ENCODE data around the gene HJV.

Gene HJV

GRCh38 chr1:146010126-146010738 is 11.3 kb downstream of the HJV start:
- Histone ChIP-seq H3K27me3 (peaks cover 7% of the 10 kb centered on the region; the same call in 1 of the 2 replicates), H3K4me1 (peaks cover 4% of the 10 kb centered on the region), H3K36me3 (no peaks in the 10 kb centered on the region), H3K4me3 (ENCODE audit: low read depth, low read length) (no peak overlapping the region), H3K9me3 (no peaks in the 10 kb centered on the region)
- TF ChIP-seq CTCF (IDR thresholded peaks at IDR 0.05; ENCODE audit: low read depth, low read length), result no peak
- no peak for DNase-seq

GRCh38 chr1:146007489-146008133 is 13.9 kb downstream of the HJV start:
- DNase-seq, result no peak
- no peak for TF ChIP-seq CTCF (IDR thresholded peaks at IDR 0.05; ENCODE audit: low read depth, low read length)
- Histone ChIP-seq H3K36me3 (no peaks in the 10 kb centered on the region), H3K4me3 (ENCODE audit: low read depth, low read length) (no peak overlapping the region), H3K27me3 (no peaks in the 10 kb centered on the region), H3K9me3 (no peaks in the 10 kb centered on the region), H3K4me1 (peaks cover 4% of the 10 kb centered on the region)

DNA sequence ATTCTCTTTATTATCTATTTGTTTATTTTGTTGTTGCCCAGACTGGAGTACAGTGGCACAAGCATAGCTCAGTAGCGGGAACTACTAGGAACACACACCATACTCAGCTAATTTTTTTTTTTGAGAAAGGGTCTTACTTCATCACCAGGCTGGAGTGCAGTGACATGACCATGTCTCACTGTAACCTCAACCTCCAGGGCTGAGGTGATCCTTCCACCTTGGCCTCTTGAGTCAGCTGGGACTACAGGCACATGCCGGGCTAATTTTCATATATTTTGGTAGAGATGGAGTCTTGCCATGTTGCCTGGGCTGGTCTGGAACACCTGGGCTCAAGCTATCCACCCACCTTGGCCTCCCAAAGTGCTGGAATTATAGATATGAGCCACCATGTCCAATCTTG is 19.8 kb downstream of the HJV start:
- TF ChIP-seq CTCF (IDR thresholded peaks at IDR 0.05; ENCODE audit: low read depth, low read length), result no peak
- Histone ChIP-seq H3K9me3 (no peaks in the 10 kb centered on the region), H3K4me3 (ENCODE audit: low read depth, low read length) (no peak overlapping the region), H3K4me1 (peaks cover 6% of the 10 kb centered on the region), H3K27me3 (no peaks in the 10 kb centered on the region), H3K36me3 (no peaks in the 10 kb centered on the region)
- no peak for DNase-seq

- H3K27me3 ChIP-seq, result no peaks in the 10 kb centered on the region
- no peak overlapping the region for H3K4me3 ChIP-seq (ENCODE audit: low read depth, low read length)
- H3K4me1 ChIP-seq, result peaks cover 6% of the 10 kb centered on the region
- H3K9me3 ChIP-seq, result no peaks in the 10 kb centered on the region
- TF ChIP-seq CTCF (IDR thresholded peaks at IDR 0.05; ENCODE audit: low read depth, low read length), result no peak
- peaks cover 11% of the 10 kb centered on the region for H3K36me3 ChIP-seq
- no peak for DNase-seq
Observed at GRCh38 chr1:145999321-146000024, 22.1 kb downstream of the HJV start.

- Histone ChIP-seq H3K36me3 (peaks cover 29% of the 10 kb centered on the region), H3K27me3 (no peaks in the 10 kb centered on the region), H3K4me3 (ENCODE audit: low read depth, low read length) (no peak overlapping the region), H3K4me1 (peaks cover 6% of the 10 kb centered on the region), H3K9me3 (no peaks in the 10 kb centered on the region)
- DNase-seq, result no peak
- no peak for TF ChIP-seq CTCF (IDR thresholded peaks at IDR 0.05; ENCODE audit: low read depth, low read length)
Observed at GRCh38 chr1:145997718-145998023, 23.9 kb downstream of the HJV start.
